GM12892 (cell line): ENCODE measurements around the gene SLAMF7.

Experiments
- POLR2A ChIP-seq: IDR thresholded peaks from 2 replicates; pipeline ENCODE4 v1.6.1; 2011; ENCODE audit warnings: low read depth, low read length, control low read depth
- POLR2AphosphoS5 ChIP-seq: IDR thresholded peaks from 2 replicates; pipeline ENCODE4 v1.6.1; 2011; ENCODE audit warnings: low read depth, low read length, control low read depth
- TAF1 ChIP-seq: IDR thresholded peaks from 2 replicates; pipeline ENCODE4 v1.6.1; 2011; ENCODE audit warnings: low read depth, mild to moderate bottlenecking, control low read depth, low read length, borderline replicate concordance

GRCh38 chr1:160738271-160738670, 776 bp upstream of the SLAMF7 start:
- TF ChIP-seq POLR2AphosphoS5 = no peak
- TF ChIP-seq POLR2A = no peak
- no peak for TF ChIP-seq TAF1
